ENCODE results near the gene SGCD.

DNA sequence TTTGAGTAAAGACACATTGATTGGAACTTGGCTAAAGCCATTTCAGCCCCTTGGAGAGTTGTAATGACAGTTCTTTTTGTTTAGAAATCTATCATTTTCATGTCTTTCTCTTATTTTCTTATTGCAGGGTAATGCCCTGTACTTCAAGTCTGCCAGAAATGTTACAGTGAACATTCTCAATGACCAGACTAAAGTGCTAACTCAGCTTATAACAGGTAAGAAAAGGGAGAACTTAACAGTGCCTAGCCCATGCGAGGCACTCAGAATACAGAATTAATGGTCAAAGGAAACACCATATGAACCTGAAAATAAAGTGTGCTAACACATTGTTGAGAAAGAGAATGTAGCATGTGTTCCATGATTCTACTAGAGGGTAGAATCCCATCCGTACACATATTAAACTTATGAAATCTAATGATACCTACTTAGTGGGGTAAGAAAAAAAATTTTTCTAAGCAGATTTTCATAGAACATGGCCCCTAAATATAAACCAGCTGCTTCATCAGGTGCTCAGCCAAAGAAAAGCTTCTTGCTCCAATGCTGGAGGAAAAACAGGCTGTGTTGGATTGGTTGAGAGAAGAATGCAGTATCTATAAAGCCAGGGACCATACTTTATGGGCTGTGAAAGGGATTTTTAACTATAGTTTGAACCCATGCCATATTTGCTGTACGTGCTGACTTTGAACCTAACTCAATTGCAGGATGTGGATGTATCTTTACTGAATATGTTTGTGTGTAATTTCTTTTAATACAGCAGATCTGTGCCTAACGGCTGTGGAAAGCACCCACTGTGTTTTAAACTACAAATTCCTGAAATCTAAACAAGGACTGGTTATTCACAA, 262.4 kb downstream of the SGCD start:
- TF ChIP-seq MAFK (IDR thresholded peaks at IDR 0.05; ENCODE audit: low read depth, low read length) = peak; percentile 66
- TF ChIP-seq, protein P1, sequence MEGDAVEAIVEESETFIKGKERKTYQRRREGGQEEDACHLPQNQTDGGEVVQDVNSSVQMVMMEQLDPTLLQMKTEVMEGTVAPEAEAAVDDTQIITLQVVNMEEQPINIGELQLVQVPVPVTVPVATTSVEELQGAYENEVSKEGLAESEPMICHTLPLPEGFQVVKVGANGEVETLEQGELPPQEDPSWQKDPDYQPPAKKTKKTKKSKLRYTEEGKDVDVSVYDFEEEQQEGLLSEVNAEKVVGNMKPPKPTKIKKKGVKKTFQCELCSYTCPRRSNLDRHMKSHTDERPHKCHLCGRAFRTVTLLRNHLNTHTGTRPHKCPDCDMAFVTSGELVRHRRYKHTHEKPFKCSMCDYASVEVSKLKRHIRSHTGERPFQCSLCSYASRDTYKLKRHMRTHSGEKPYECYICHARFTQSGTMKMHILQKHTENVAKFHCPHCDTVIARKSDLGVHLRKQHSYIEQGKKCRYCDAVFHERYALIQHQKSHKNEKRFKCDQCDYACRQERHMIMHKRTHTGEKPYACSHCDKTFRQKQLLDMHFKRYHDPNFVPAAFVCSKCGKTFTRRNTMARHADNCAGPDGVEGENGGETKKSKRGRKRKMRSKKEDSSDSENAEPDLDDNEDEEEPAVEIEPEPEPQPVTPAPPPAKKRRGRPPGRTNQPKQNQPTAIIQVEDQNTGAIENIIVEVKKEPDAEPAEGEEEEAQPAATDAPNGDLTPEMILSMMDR (conservative IDR thresholded peaks at IDR 0.05; ENCODE audit: low read depth, low read length) = no peak
- no peak for TF ChIP-seq POLR2A (IDR thresholded peaks at IDR 0.05; ENCODE audit: low read depth, low read length)
- no peak for TF ChIP-seq NFE2L2 (IDR thresholded peaks at IDR 0.05; ENCODE audit: low read depth, low read length)
- TF ChIP-seq, protein P2, sequence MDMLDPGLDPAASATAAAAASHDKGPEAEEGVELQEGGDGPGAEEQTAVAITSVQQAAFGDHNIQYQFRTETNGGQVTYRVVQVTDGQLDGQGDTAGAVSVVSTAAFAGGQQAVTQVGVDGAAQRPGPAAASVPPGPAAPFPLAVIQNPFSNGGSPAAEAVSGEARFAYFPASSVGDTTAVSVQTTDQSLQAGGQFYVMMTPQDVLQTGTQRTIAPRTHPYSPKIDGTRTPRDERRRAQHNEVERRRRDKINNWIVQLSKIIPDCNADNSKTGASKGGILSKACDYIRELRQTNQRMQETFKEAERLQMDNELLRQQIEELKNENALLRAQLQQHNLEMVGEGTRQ (IDR thresholded peaks at IDR 0.05; ENCODE audit: low read depth, low read length) = no peak
- no peak for TF ChIP-seq CHD1 (IDR thresholded peaks at IDR 0.05; ENCODE audit: low read depth, low read length)
- TF ChIP-seq RAD21 (IDR thresholded peaks at IDR 0.05; ENCODE audit: low read length) = no peak
- no peak for TF ChIP-seq MAZ (IDR thresholded peaks at IDR 0.05; ENCODE audit: borderline replicate concordance, low read depth, low read length)
- TF ChIP-seq SMC3 (IDR thresholded peaks at IDR 0.05; ENCODE audit: low read depth, low read length) = no peak
- no peak for TF ChIP-seq RCOR1 (IDR thresholded peaks at IDR 0.05; ENCODE audit: insufficient replicate concordance, low read length)
- TF ChIP-seq BHLHE40 (IDR thresholded peaks at IDR 0.05; ENCODE audit: low read depth, low read length) = no peak

Measured in IMR-90 (cell line).